Adipocyte (in vitro differentiated cells): Measurements from ENCODE around the gene DHX30.

Source experiments
- DNase-seq: peaks from one replicate; pipeline ENCODE4 v3.0.0-alpha.2; 2015; ENCODE audit warnings: low read depth
- H3K27me3 ChIP-seq: replicated peaks from 2 replicates; pipeline ENCODE4 v1.7.0; 2013; ENCODE audit warnings: mild to moderate bottlenecking, low read length, moderate library complexity; ENCODE audit not compliant: control insufficient read depth, insufficient read depth
- H3K36me3 ChIP-seq: 2 replicates; pipeline ENCODE4 v1.7.0; 2013; ENCODE audit warnings: low read length, mild to moderate bottlenecking, moderate library complexity; ENCODE audit not compliant: control insufficient read depth, insufficient read depth, severe bottlenecking
- H3K4me1 ChIP-seq: 2 replicates; pipeline ENCODE4 v1.7.0; 2013; ENCODE audit warnings: mild to moderate bottlenecking, low read length, moderate library complexity; ENCODE audit not compliant: control insufficient read depth, insufficient read depth
- H3K4me3 ChIP-seq: 2 replicates; pipeline ENCODE4 v1.7.0; 2013; ENCODE audit warnings: mild to moderate bottlenecking, low read length, moderate library complexity
- H3K9ac ChIP-seq: 2 replicates; pipeline ENCODE4 v1.7.0; 2013; ENCODE audit warnings: mild to moderate bottlenecking, low read length, moderate library complexity
- H3K9me3 ChIP-seq: 2 replicates; pipeline ENCODE4 v1.7.0; 2013; ENCODE audit warnings: mild to moderate bottlenecking, low read length, moderate library complexity; ENCODE audit not compliant: control insufficient read depth

The DHX30 gene

GRCh38 chr3:47780741-47781684, 21.9 kb upstream of the DHX30 start:
- H3K9me3 ChIP-seq: no peaks in the 10 kb centered on the region
- H3K36me3 ChIP-seq: no peaks in the 10 kb centered on the region
- H3K27me3 ChIP-seq: no peaks in the 10 kb centered on the region
- peak overlapping the region; percentile 95 for H3K4me3 ChIP-seq
- DNase-seq: peak; percentile 77
- peaks cover 17% of the 10 kb centered on the region for H3K4me1 ChIP-seq
- H3K9ac ChIP-seq: peak overlapping the region; percentile 99

DNA sequence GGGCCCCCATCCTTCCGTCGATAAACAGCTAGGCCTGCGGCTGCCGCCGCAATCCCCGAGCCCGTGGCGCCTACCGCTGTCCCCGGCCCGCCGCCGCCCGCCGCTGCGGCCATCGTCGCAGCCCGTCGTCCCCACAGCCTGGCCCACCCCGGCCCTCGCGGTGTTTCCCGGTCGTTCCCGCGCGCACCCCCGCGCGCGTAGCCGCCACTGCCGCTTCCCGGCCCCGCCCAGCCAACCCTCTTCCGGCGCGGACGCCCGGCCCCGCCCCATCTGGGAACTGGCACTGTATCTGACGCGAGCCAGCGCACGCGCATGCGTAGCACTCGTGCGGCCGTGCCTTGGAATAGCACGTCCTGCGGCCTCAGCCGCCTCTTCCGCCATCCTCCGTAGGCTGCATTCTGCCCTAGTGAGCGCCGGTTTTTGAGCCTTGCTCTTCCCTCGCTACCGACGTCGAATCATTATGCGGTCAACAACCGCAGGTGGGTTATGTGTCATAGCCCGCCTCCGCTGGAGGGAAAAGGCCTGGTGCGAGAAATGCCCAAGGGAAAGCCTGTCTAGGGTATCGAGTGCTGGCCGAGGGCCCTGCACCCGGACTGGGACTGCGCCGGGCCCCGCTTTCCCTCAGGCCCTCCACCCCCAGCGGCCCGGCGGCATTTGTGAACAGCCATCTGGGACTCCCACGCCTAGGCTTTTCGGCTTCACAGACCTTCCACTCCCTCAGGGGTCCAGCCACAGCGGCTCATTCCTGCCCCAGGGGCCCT, 21.1 kb upstream of the DHX30 start, which contains the start of gene SMARCC1:
Gene SMARCC1, minus strand, starts transcription at position 209 of the 761 bp plus-strand sequence. Its CDS starts 96 bp downstream, at position 113.
- H3K4me3 ChIP-seq: peak within 1 kb of the TSS; percentile 95
- H3K9ac ChIP-seq: peak within 1 kb of the TSS; percentile 99
- no peaks in the 10 kb centered on the region for H3K36me3 ChIP-seq

GRCh38 chr3:47782446-47783308, 20.3 kb upstream of the DHX30 start:
- peak overlapping the region; percentile 99 for H3K9ac ChIP-seq
- no peak for DNase-seq
- peaks cover 17% of the 10 kb centered on the region for H3K4me1 ChIP-seq
- no peaks in the 10 kb centered on the region for H3K9me3 ChIP-seq
- no peaks in the 10 kb centered on the region for H3K36me3 ChIP-seq
- no peaks in the 10 kb centered on the region for H3K27me3 ChIP-seq
- peak overlapping the region; percentile 95 for H3K4me3 ChIP-seq

More for the DNA sequence above, 21.1 kb upstream of the DHX30 start, which contains the start of gene SMARCC1:
- Histone ChIP-seq H3K9me3 (no peaks in the 10 kb centered on the region), H3K27me3 (no peaks in the 10 kb centered on the region), H3K4me1 (peaks cover 17% of the 10 kb centered on the region)
- peak; percentile 99 for DNase-seq

- H3K27me3 ChIP-seq: no peaks in the 10 kb centered on the region
- no peaks in the 10 kb centered on the region for H3K9me3 ChIP-seq
- H3K4me3 ChIP-seq: no peak overlapping the region
- no peaks in the 10 kb centered on the region for H3K36me3 ChIP-seq
- no peak for DNase-seq
- no peak overlapping the region for H3K9ac ChIP-seq
- peaks cover 17% of the 10 kb centered on the region for H3K4me1 ChIP-seq
These were observed 19.3 kb upstream of the DHX30 start for GRCh38 chr3:47783673-47784072.

- peak; percentile 53 for DNase-seq
- Histone ChIP-seq H3K4me1 (no peaks in the 10 kb centered on the region), H3K9ac (no peak overlapping the region), H3K4me3 (no peak overlapping the region), H3K27me3 (no peaks in the 10 kb centered on the region), H3K36me3 (no peaks in the 10 kb centered on the region), H3K9me3 (peaks cover 3% of the 10 kb centered on the region)
These were observed 11.6 kb upstream of the DHX30 start for GRCh38 chr3:47791193-47791855.

DNA sequence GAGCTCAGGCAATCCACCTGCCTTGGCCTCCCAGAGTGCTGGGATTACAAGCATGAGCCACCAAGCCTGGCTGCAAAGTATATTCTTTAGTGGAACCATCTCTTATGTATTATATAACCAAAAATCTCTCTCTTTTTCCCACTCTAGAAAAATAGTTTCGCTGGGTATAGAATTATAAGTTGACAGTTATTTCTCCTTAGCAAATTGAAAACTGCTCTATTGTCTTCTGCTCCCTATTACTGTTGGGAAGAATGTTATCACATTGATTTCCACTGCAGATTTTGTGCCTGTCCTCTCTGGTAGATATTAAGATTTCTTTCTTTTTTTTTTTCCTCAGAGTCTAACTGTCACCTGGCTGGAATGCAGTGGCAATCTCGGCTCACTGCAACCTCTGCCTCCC, 10.2 kb upstream of the DHX30 start:
- Histone ChIP-seq H3K36me3 (no peaks in the 10 kb centered on the region), H3K4me3 (no peak overlapping the region), H3K27me3 (no peaks in the 10 kb centered on the region), H3K9me3 (peaks cover 3% of the 10 kb centered on the region), H3K4me1 (no peaks in the 10 kb centered on the region), H3K9ac (no peak overlapping the region)
- DNase-seq: no peak

GRCh38 chr3:47794544-47794943, 8.4 kb upstream of the DHX30 start:
- Histone ChIP-seq H3K4me1 (no peaks in the 10 kb centered on the region), H3K27me3 (no peaks in the 10 kb centered on the region), H3K9ac (no peak overlapping the region), H3K4me3 (no peak overlapping the region), H3K9me3 (peaks cover 3% of the 10 kb centered on the region), H3K36me3 (no peaks in the 10 kb centered on the region)
- no peak for DNase-seq

GRCh38 chr3:47799733-47800132, 3.2 kb upstream of the DHX30 start:
- Histone ChIP-seq H3K9me3 (no peaks in the 10 kb centered on the region), H3K4me1 (peaks cover 21% of the 10 kb centered on the region), H3K4me3 (no peak overlapping the region), H3K36me3 (no peaks in the 10 kb centered on the region), H3K9ac (no peak overlapping the region), H3K27me3 (no peaks in the 10 kb centered on the region)
- no peak for DNase-seq

- DNase-seq: no peak
These were observed 615 bp downstream of the DHX30 start for GRCh38 chr3:47803480-47804025.

GRCh38 chr3:47804577-47804976, 1.6 kb downstream of the DHX30 start:
- Histone ChIP-seq H3K4me3 (peak overlapping the region; percentile 89), H3K9ac (no peak overlapping the region)
- DNase-seq: no peak

More at GRCh38 chr3:47803480-47804025, 615 bp downstream of the DHX30 start:
- Histone ChIP-seq H3K9me3 (no peaks in the 10 kb centered on the region), H3K27me3 (no peaks in the 10 kb centered on the region), H3K4me3 (peak overlapping the region; percentile 89), H3K36me3 (peaks cover 10% of the 10 kb centered on the region), H3K4me1 (peaks cover 21% of the 10 kb centered on the region), H3K9ac (peak overlapping the region; percentile 93)

More at GRCh38 chr3:47804577-47804976, 1.6 kb downstream of the DHX30 start:
- peaks cover 12% of the 10 kb centered on the region for H3K36me3 ChIP-seq
- H3K27me3 ChIP-seq: no peaks in the 10 kb centered on the region
- no peaks in the 10 kb centered on the region for H3K9me3 ChIP-seq
- peaks cover 21% of the 10 kb centered on the region for H3K4me1 ChIP-seq
